Retinal pigment epithelial cell (primary cell): ENCODE data around the gene PASK.

ENCODE experiments used
- DNase-seq: peaks from one replicate; pipeline ENCODE4 v3.0.0-alpha.2; 2010; ENCODE audit warnings: low read depth
- H3K4me3 ChIP-seq: 2 replicates; pipeline ENCODE4 v1.5.1; 2011; ENCODE audit warnings: mild to moderate bottlenecking, low read length, control low read depth, moderate library complexity
- TF ChIP-seq, protein P1 (sequence below): conservative IDR thresholded peaks from 2 replicates; pipeline ENCODE4 v1.5.1; 2011; ENCODE audit warnings: low read depth, low read length, control low read depth, inconsistent platforms

The PASK gene

DNA sequence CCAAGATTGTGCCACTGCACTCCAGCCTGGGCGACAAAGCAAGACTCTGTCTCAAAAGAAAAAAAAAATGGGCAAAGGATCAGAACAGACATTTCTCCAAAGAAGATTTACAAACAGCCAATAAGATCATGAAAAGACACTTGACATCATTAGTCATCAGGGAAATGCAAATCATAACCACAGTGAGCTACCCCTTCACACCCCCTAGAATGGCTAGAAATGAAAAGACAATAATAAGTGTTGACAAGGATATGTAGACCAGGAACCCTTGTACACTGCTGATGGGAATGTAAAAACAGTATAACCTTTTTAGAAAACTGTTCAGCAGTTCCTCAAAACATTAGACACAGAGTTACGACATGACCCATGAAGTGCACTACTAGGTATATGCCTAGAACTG is 28.8 kb downstream of the PASK start:
- TF ChIP-seq, protein P1, sequence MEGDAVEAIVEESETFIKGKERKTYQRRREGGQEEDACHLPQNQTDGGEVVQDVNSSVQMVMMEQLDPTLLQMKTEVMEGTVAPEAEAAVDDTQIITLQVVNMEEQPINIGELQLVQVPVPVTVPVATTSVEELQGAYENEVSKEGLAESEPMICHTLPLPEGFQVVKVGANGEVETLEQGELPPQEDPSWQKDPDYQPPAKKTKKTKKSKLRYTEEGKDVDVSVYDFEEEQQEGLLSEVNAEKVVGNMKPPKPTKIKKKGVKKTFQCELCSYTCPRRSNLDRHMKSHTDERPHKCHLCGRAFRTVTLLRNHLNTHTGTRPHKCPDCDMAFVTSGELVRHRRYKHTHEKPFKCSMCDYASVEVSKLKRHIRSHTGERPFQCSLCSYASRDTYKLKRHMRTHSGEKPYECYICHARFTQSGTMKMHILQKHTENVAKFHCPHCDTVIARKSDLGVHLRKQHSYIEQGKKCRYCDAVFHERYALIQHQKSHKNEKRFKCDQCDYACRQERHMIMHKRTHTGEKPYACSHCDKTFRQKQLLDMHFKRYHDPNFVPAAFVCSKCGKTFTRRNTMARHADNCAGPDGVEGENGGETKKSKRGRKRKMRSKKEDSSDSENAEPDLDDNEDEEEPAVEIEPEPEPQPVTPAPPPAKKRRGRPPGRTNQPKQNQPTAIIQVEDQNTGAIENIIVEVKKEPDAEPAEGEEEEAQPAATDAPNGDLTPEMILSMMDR, result no peak
- H3K4me3 ChIP-seq, result no peak overlapping the region
- no peak for DNase-seq

DNA sequence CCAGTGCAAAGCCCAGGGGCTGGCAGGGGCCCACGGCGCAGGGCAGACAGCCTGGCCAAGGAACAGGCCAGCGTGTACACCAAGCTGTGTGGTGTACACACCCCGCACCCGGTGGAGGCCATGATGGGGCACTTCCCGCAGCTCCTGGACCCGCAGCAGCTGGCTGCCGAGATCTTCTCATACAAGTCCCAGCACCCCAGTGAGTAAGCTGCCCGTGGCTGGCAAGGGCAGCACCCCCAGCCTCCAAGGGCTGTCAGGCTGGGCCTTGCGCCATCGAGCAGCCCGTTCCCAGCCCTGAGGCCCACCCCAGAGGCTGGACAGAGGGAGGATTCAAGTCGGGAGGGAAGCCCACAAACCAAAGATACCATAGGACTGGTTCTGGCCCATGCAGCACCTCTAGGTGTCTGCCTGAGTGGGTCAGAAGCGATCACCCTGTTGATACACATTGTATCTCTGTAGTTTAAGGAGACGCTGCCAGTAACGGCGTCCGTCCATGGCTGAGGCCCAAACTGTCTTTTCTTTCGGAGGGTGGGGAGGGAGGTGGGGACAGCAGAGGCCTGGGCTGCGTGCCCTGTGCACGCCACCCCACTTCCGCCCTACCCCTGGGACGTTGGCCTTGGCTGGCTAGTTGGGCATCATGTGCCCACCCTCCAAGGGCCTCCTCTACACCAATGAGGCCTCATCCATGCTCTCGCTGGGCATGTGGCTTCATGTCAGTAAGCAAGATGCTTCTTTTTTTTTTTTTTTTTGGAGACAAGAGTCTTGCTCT is 30.4 kb downstream of the PASK start:
- no peak for DNase-seq
- H3K4me3 ChIP-seq, result no peak overlapping the region
- TF ChIP-seq, protein P1, result no peak

DNA sequence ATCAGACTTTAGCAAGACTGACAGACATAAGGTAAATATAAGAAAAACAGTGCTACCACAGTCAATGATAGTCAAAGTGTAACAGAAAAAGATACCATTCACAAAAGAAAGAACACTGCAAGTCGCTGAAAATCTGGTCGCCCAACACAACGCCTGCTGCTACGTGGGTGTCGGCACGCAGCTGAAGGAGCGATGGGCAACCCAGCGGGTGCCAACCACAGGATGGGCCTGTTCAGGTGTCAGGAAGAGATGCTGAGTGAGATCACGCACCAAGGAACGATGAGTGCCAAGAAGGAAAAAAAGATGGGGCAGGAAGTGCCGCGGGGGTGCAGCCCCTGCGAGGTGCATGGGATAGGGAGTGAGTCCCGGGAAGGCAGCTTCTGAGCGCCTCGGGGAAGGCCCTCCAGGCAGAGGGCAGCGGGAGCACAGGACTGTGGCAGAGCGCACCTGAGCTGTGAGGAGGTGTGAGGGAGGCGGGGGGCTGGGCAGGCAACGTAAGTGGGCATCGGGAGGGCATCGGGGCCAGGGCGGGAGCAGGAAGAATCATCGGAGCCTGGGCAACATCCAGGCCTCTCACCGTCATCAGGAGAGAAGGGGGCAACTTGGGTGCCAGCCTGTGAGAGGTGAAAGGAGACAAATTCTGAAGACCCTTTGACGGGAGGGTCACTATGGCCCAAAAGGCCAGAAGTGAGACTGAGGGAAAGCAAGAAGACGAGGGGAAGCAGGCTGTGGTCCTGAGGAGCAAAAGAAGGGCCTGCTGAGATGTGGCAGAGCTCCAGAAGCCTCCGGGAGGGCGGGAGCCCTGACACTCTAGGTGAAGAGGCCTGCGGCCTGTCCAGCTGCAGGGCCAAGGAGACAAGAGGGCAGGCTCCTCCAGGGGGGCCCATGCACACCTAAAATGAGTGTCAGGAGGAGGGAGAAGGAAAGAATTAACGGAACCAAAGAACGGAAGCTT is 32.4 kb downstream of the PASK start:
- H3K4me3 ChIP-seq, result no peak overlapping the region
- no peak for DNase-seq
- TF ChIP-seq, protein P1, result no peak

DNA sequence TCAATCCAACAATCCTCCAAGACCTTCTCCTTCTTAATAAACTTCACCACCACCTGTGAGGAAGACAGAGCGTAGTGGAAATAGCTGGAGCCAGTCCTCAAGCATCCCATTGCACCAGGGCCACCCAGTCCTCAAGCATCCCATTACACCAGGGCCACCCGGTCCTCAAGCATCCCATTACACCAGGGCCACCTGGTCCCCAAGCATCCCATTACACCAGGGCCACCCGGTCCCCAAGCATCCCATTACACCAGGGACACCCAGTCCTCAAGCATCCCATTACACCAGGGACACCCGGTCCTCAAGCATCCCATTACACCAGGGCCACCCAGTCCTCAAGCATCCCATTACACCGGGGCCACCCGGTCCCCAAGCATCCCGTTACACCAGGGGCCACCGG is 33.9 kb downstream of the PASK start:
- TF ChIP-seq, protein P1, result no peak
- no peak overlapping the region for H3K4me3 ChIP-seq

DNA sequence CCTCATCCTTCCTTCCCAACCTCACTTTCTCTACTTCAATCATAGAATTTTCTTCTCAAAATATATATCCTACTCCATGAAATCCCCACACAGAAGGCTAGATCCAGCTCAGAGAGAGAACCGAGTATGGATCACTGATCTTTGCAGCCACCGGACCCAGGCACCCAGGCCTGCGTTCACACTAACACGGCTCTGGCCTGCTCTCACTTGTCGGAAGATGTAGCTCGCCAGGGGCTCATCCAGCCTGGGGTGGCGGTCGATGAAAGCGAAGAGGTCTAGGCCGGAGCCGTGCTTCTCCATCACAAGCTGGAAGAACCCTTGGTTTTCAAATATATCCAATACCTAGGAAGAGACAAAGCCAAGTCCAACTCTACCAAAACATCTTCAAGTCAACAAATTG is 34.4 kb downstream of the PASK start:
- DNase-seq, result no peak
- TF ChIP-seq, protein P1, result no peak
- H3K4me3 ChIP-seq, result no peak overlapping the region

More for the DNA sequence above, 33.9 kb downstream of the PASK start:
- DNase-seq, result no peak

DNA sequence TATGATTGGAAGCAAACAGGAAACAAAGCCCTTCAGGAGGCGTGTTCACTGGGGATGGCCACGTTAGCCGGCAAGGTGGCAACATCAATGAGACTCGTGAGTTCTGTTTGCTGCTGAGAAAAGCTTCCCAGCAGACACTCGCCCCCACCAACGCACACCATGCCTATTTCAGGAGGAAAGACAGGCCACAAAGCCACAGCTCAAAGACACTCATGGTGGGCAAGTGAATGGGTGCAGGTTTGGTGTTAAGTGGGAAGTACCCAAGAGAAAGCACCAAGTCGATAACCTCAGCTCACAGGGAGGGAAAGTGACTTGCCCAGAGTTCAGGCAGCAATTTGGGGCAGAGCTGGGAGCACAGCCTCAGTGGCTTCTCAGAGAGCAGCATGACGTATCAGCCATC is 36.7 kb downstream of the PASK start:
- TF ChIP-seq, protein P1, result no peak
- no peak overlapping the region for H3K4me3 ChIP-seq
- DNase-seq, result no peak
